K562 (cell line): ENCODE measurements around the gene RPL19. TPM values are rescaled to one million over a fixed set of nuclear protein-coding genes. Genes with fewer than 3 reads are reported as not detected.
A peak's percentile ranks its signal among the peaks of the same experiment; 100 is the strongest.

Experiments used
- ATAC-seq: fragments of 200-7000 bp; cut with Tn5 transposase; 3 replicates; pipeline ENCODE4 v1.9.1; 2020; ENCODE audit warnings: moderate library complexity
- BruUV-seq: library from RNA; stranded (reverse); fragments of 400-500 nt; replicated peaks from 2 replicates; lab custom pipeline; 2021; lab: Mats Ljungman, UMichigan
- CTCF ChIA-PET: fragments of 300-600 bp; formaldehyde crosslinking; extraction: SDS; loops from one replicate; lab custom pipeline; 2021; ENCODE audit warnings: low intra/inter-chr PET ratio; lab: Yijun Ruan, JAX
- POLR2A ChIA-PET: fragments of 300-600, 350-650 bp; sonication (Branson Sonifier 250); formaldehyde crosslinking; extraction: SDS; loops from one replicate; lab custom pipeline; 2021; ENCODE audit warnings: antibody characterized with exemption, inconsistent platforms; lab: Yijun Ruan, JAX
- DNase-seq, 4 experiments: peaks; one replicate each; pipeline versions ENCODE4 v3.0.0 to v3.0.0-alpha.2; 2011 to 2018; ENCODE audit warnings: low spot score in 3 of 4, mixed read lengths in 3 of 4; ENCODE audit errors: extremely low read depth in 1 of 4
- FAIRE-seq: peaks from 2 replicates; lab custom pipeline; 2011; peaks lifted over from hg19 to GRCh38; lab: Jason Lieb, UNC
- H2AFZ ChIP-seq: 2 replicates; pipeline ENCODE4 v1.6.0; 2011; ENCODE audit warnings: low read depth, low read length, control low read depth, inconsistent platforms
- H3K27ac ChIP-seq: fragments of 200-600 bp; 3 replicates; pipeline ENCODE4 v1.8.0; 2011; ENCODE audit warnings: low read depth, mild to moderate bottlenecking, control low read depth, inconsistent platforms, low read length, moderate library complexity, mixed read lengths; ENCODE audit errors: extremely low read depth
- H3K27me3 ChIP-seq, 2 experiments: fragments of 300-600 bp in 1 of 2; 2 replicates in 1 of 2; 3 replicates in 1 of 2; pipeline versions ENCODE4 v1.6.0 to v1.8.0; 2011; ENCODE audit warnings: inconsistent platforms in 2 of 2, low read length in 2 of 2, mild to moderate bottlenecking in 1 of 2, mixed read lengths in 1 of 2, moderate library complexity in 1 of 2; ENCODE audit not compliant: control insufficient read depth in 2 of 2, insufficient read depth in 2 of 2
- H3K36me3 ChIP-seq: fragments of 300-600 bp; 3 replicates; pipeline ENCODE4 v1.8.0; 2011; ENCODE audit warnings: mild to moderate bottlenecking, low read length, inconsistent platforms; ENCODE audit not compliant: control insufficient read depth, insufficient read depth
- H3K4me1 ChIP-seq, 2 experiments: fragments of 200-600 bp in 1 of 2; replicated peaks in 1 of 2; 2 replicates in 1 of 2; 3 replicates in 1 of 2; pipeline versions ENCODE4 v1.5.1 to v1.8.0; 2011; ENCODE audit warnings: inconsistent platforms in 2 of 2, low read length in 2 of 2, mild to moderate bottlenecking in 1 of 2, mixed read lengths in 1 of 2, moderate library complexity in 1 of 2; ENCODE audit not compliant: control insufficient read depth in 2 of 2, insufficient read depth in 2 of 2
- H3K4me2 ChIP-seq: 2 replicates; pipeline ENCODE4 v1.6.1; 2011; ENCODE audit warnings: low read length, control low read depth, inconsistent platforms, mixed read lengths; ENCODE audit not compliant: insufficient read depth
- H3K4me3 ChIP-seq: fragments of 200-600 bp; sonication (generic), shearing (Covaris generic); 2 replicates; pipeline ENCODE4 v1.5.1; 2016; ENCODE audit warnings: control low read depth, inconsistent platforms
- H3K79me2 ChIP-seq: fragments of 200-600 bp; 3 replicates; pipeline ENCODE4 v1.8.0; 2011; ENCODE audit warnings: low read length, inconsistent platforms; ENCODE audit not compliant: control insufficient read depth, insufficient read depth
- H3K9ac ChIP-seq, 2 experiments: 2 replicates each; pipeline versions ENCODE4 v1.6.0 to v1.6.1; 2011; ENCODE audit warnings: low read depth in 2 of 2, low read length in 2 of 2, control low read depth in 1 of 2, inconsistent platforms in 1 of 2, mild to moderate bottlenecking in 1 of 2, mixed read lengths in 1 of 2; ENCODE audit not compliant: insufficient read depth in 1 of 2
- H3K9me1 ChIP-seq: one replicate; pipeline ENCODE4 v1.6.0; 2011; ENCODE audit warnings: inconsistent platforms, mild to moderate bottlenecking, low read length, moderate library complexity; ENCODE audit not compliant: control insufficient read depth, insufficient read depth
- H3K9me3 ChIP-seq: replicated peaks from 2 replicates; pipeline ENCODE4 v1.5.1; 2011; ENCODE audit warnings: low read depth, low read length, inconsistent platforms; ENCODE audit not compliant: control insufficient read depth, insufficient read depth
- H4K20me1 ChIP-seq: replicated peaks from 2 replicates; pipeline ENCODE4 v1.6.1; 2011; ENCODE audit warnings: low read length, inconsistent platforms, mixed read lengths; ENCODE audit not compliant: control insufficient read depth, insufficient read depth
- CHD2 ChIP-seq: IDR thresholded peaks from 2 replicates; pipeline ENCODE4 v1.6.1; 2011; ENCODE audit warnings: low read depth, low read length
- ESRRB ChIP-seq: fragments of 250-450 bp; sonication (Bioruptor Pico); IDR thresholded peaks from 2 replicates; pipeline ENCODE4 v1.5.0; 2020; ENCODE audit warnings: mild to moderate bottlenecking, moderate library complexity, borderline replicate concordance
- GABPA ChIP-seq: fragments of 200-800 bp; sonication (Bioruptor generic); conservative IDR thresholded peaks from 2 replicates; pipeline ENCODE4 v1.6.1; 2016; ENCODE audit warnings: low read depth, missing genetic modification characterization, missing compliant biosample characterization
- JUN ChIP-seq, 2 experiments: sonication (generic) in 1 of 2; formaldehyde crosslinking in 1 of 2; IDR thresholded peaks; 2 replicates each; pipeline versions ENCODE4 v1.6.1 to v1.8.0; 2012 to 2022; ENCODE audit warnings: borderline replicate concordance in 2 of 2, mild to moderate bottlenecking in 2 of 2, improper control_type of control experiment in 1 of 2, low read depth in 1 of 2, low read length in 1 of 2, missing genetic modification reagents in 1 of 2
- JUND ChIP-seq, 2 experiments: IDR thresholded peaks; 2 replicates in 1 of 2; 3 replicates in 1 of 2; pipeline ENCODE4 v1.6.1; 2011; ENCODE audit warnings: borderline replicate concordance in 2 of 2, low read depth in 2 of 2, low read length in 2 of 2, improper control_type of control experiment in 1 of 2, missing biosample characterization in 1 of 2, missing genetic modification characterization in 1 of 2, missing genetic modification reagents in 1 of 2
- NFE2 ChIP-seq: IDR thresholded peaks from 2 replicates; pipeline ENCODE4 v1.6.1; 2014; ENCODE audit warnings: antibody characterized with exemption, low read depth
- NR2C2 ChIP-seq, 2 experiments: fragments of 200-800 bp in 1 of 2; sonication (Bioruptor generic) in 1 of 2; sonication (generic) in 1 of 2; formaldehyde crosslinking in 1 of 2; IDR thresholded peaks; 2 replicates each; pipeline versions ENCODE4 v1.6.1 to v1.8.0; 2016 to 2022; ENCODE audit warnings: mild to moderate bottlenecking in 1 of 2, missing compliant biosample characterization in 1 of 2, missing genetic modification characterization in 1 of 2, missing genetic modification reagents in 1 of 2
- NR3C1 ChIP-seq: sonication (generic); formaldehyde crosslinking; IDR thresholded peaks from 2 replicates; pipeline ENCODE4 v1.8.1; 2022; ENCODE audit warnings: missing genetic modification reagents
- PTRF ChIP-seq: fragments of 450-650 bp; IDR thresholded peaks from 2 replicates; pipeline ENCODE4 v1.6.1; 2016; ENCODE audit warnings: mild to moderate bottlenecking, missing genetic modification characterization, missing compliant biosample characterization
- RBFOX2 ChIP-seq: fragments of 200-400 bp; formaldehyde crosslinking; IDR thresholded peaks from 2 replicates; pipeline ENCODE4 v1.6.1; 2017; ENCODE audit warnings: low read depth, mild to moderate bottlenecking, low read length, moderate library complexity
- RBM39 ChIP-seq: fragments of 200-400 bp; formaldehyde crosslinking; optimal IDR thresholded peaks from 2 replicates; pipeline ENCODE3; 2018; ENCODE audit warnings: low read depth, low read length
- ZNF445 ChIP-seq: fragments of 250-450 bp; sonication (Bioruptor Pico); IDR thresholded peaks from 2 replicates; pipeline ENCODE4 v1.4.0; 2020; ENCODE audit warnings: low read depth, mild to moderate bottlenecking, moderate library complexity
- WGBS: fragments of 100-300 bp; shearing (Covaris generic); methylation state at CpG from one replicate; pipeline ENCODE4 v1.1.6; 2016; ENCODE audit warnings: low coverage, mixed read lengths; ENCODE audit not compliant: insufficient coverage; ENCODE audit errors: missing lambda C conversion rate; 5-methylcytosine and 5-hydroxymethylcytosine counted together
- in situ Hi-C: fragments of 300-500 bp; cut with MboI; formaldehyde crosslinking; loops from 4 replicates; pipeline ENCODE4 v1.15.0; 2018; ENCODE audit warnings: inconsistent platforms, mixed read lengths
- intact Hi-C: fragments of 100-400 bp; cut with micrococcal nuclease; formaldehyde crosslinking; loops from 2 replicates; pipeline ENCODE4 v1.14.2; 2022
- polyA plus RNA-seq, 8 experiments: library from polyadenylated mRNA; depleted of rRNA in 4 of 8; stranded (reverse) in 5 of 8; unstranded in 3 of 8; fragments of >200 nt; fragmentation: Nextera tagmentation in 2 of 8; fragmentation: Illumina TruSeq in 1 of 8; extraction: Ambion mirVana in 2 of 8; extraction: Trizol in 1 of 8; gene quantifications; 2 replicates each; pipeline versions ENCODE4 v1.2.1 to v1.2.3, GENCODE V29; 2011 to 2014; ENCODE audit warnings: inconsistent platforms in 1 of 8, missing spikeins in 1 of 8
- total RNA-seq, 7 experiments: library from RNA; depleted of rRNA in 6 of 7; stranded (reverse); fragments of >200 nt in 6 of 7; fragmentation: Illumina TruSeq in 2 of 7; extraction: Trizol in 2 of 7; gene quantifications; 2 replicates each; pipeline versions ENCODE4 v1.2.1 to v1.2.3, GENCODE V29; 2011 to 2021; ENCODE audit warnings: low replicate concordance in 1 of 7
- TF ChIP-seq, protein P1 (sequence below): fragments of 450-650 bp; IDR thresholded peaks from 2 replicates; pipeline ENCODE4 v1.6.1; 2016; ENCODE audit warnings: antibody characterized with exemption
- TF ChIP-seq, protein P2 (sequence below): sonication (generic); formaldehyde crosslinking; IDR thresholded peaks from 2 replicates; pipeline ENCODE4 v1.8.0; 2022; ENCODE audit warnings: mild to moderate bottlenecking, missing genetic modification reagents

Gene RPL19
- total and polyA plus RNA-seq, 9 of the 15 experiments (the other 6 are each of a cell fraction or from before 2014, with no cell fraction given), result 2,263 to 4,614 (median 3,727) TPM

DNA sequence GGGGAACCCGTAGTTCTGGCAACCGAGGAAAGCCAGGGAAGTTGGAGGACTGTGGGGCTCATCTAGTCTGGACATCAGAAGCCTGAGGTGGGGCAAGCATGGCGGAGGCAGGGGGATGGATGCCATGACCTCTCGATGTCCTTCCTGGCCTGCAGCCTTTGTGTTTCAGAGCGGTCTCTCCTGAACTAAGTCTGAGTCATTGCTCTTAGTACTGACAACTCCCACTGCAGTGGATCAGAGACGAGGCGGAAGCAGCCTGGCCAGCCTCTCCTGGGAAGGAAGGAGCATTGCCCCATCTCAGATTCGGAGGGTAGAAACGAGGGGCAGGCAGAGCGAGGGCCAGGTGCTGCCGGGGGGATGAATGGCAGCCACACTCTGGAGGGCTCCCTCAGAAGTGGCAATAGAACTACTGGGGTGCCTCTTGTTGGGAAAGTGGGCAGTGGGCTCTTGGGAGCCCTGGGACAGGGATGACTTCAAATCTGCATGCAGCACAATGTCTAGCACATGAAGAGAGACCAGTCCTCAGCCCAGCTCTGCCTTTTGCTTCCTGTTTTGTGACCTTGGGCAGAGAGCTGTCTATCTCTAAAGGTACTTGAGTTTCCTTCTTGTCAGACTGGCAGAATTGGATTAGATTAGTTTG lies 29.3 kb downstream of the RPL19 start:
- Histone ChIP-seq H3K9me1 (no peaks in the 10 kb centered on the region), H3K4me1 (peaks cover 2 to 35% of the 10 kb centered on the region in 2 experiments; a peak in 4 of 5 replicates), H2AFZ (peak overlapping the region; percentile 64; the same call in 1 of the 2 replicates), H3K79me2 (no peaks in the 10 kb centered on the region), H3K36me3 (no peaks in the 10 kb centered on the region), H3K9ac (peak overlapping the region in 1 of 2 experiments; percentile 6; a peak in 1 of 4 replicates), H4K20me1 (no peaks in the 10 kb centered on the region), H3K27me3 (peaks cover 2 to 11% of the 10 kb centered on the region in 2 experiments; a peak in 4 of 5 replicates), H3K4me2 (no peak overlapping the region; the same call in 1 of the 2 replicates), H3K9me3 (no peaks in the 10 kb centered on the region), H3K27ac (no peak overlapping the region), H3K4me3 (no peak overlapping the region)
- ChIA-PET CTCF (no interaction called here), POLR2A (no interaction called here)
- ATAC-seq (peak; percentile 46), FAIRE-seq (peak; percentile 87), DNase-seq (peak in 2 of 4 experiments; percentile 42 to 52)
- intact Hi-C loops, result no loop called here
- WGBS, result 10% methylated on average over 11 of the region's 11 CpGs
- no TSS peak for BruUV-seq
- in situ Hi-C loops, result no loop called here
- TF ChIP-seq PTRF (tag) (no peak), NFE2 (peak; percentile 34; the same call in 1 of the 2 replicates), GABPA (tag) (no peak; the same call in 1 of the 2 replicates), JUN (IDR thresholded peaks at IDR 0.05; ENCODE audit: borderline replicate concordance, low read depth, low read length) (0 out of 2 replicates have a peak, but pooled peaks have one; percentile 12), JUN (CRISPR knock-in tag; IDR thresholded peaks at IDR 0.05; ENCODE audit: borderline replicate concordance) (no peak), NR2C2 (CRISPR knock-in tag; IDR thresholded peaks at IDR 0.05) (peak; percentile 86), NR2C2 (tag; IDR thresholded peaks at IDR 0.05) (peak; percentile 93), ZNF445 (CRISPR knock-in tag) (no peak), CHD2 (no peak), JUND (IDR thresholded peaks at IDR 0.05; ENCODE audit: borderline replicate concordance, low read depth, low read length) (peak; percentile 48; the same call in 1 of the 2 replicates), JUND (tag; IDR thresholded peaks at IDR 0.05; ENCODE audit: borderline replicate concordance, low read depth, low read length) (no peak; the same call in 2 of the 3 replicates), ESRRB (CRISPR knock-in tag) (no peak), RBM39 (no peak), RBFOX2 (no peak), NR3C1 (CRISPR knock-in tag) (no peak)
- TF ChIP-seq, protein P1, sequence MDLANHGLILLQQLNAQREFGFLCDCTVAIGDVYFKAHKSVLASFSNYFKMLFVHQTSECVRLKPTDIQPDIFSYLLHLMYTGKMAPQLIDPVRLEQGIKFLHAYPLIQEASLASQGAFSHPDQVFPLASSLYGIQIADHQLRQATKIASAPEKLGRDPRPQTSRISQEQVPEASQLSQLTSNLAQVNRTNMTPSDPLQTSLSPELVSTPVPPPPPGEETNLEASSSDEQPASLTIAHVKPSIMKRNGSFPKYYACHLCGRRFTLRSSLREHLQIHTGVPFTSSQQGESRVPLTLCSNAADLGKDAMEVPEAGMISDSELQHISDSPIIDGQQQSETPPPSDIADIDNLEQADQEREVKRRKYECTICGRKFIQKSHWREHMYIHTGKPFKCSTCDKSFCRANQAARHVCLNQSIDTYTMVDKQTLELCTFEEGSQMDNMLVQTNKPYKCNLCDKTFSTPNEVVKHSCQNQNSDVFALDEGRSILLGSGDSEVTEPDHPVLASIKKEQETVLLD, result no peak
- TF ChIP-seq, protein P2, sequence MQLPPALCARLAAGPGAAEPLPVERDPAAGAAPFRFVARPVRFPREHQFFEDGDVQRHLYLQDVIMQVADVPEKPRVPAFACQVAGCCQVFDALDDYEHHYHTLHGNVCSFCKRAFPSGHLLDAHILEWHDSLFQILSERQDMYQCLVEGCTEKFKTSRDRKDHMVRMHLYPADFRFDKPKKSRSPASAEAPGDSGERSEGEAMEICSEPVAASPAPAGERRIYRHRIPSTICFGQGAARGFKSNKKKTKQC, result no peak
